Measurements from ENCODE around the gene ZYG11A.
A peak's percentile ranks its signal among the peaks of the same experiment; 100 is the strongest.

ZYG11A gene

DNA sequence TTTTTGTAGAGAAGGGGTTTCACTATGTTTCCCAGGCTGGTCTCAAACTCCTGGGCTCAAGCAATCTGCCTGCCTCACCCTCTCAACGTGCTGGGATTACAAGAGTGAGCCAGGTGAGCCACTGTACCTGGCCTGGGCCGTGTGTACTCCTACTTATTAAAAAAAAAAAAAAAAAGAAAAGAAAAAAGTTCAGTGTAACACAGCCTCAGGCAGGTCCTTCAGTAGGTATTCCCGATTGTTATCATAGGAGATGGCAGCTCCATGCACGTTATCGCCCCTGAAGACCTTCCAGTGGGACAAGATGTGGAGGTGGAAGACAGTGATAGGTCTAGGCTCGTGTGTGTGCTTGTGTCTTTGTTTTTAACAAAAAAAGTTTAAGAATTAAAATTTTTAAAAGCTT lies 75.6 kb downstream of the ZYG11A start:
- DNase-seq: no peak

DNA sequence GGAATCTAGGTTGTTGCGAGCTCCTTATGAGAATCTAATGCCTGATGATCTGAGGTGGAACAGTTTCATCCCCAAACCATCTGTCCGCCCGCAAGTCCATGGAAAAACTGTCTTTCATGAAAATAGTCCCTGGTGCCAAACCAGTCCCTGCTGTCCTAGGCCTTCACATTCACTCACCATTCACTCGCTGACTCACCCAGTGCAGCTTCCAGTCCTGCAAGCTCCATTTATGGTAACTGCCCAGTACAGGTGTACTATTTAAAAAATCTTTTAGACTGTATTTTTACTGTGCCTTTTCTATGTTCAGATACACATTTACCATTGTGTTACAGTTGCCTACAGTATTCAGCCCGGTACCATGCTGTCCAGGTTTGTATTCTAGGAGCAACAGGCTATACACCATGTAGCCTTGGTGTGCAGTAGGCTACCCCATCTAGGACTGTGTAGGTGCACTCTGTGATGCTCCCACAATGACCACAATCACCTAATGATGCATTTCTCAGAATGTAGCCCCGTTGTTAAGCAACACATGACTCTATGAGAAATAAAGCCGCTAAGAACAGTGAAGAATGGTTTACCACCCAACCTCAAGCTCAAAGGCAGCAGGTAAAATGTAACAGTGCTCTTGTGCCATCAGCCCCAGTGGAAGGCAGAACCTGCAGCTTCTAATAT lies 76.6 kb downstream of the ZYG11A start:
- DNase-seq: no peak

DNA sequence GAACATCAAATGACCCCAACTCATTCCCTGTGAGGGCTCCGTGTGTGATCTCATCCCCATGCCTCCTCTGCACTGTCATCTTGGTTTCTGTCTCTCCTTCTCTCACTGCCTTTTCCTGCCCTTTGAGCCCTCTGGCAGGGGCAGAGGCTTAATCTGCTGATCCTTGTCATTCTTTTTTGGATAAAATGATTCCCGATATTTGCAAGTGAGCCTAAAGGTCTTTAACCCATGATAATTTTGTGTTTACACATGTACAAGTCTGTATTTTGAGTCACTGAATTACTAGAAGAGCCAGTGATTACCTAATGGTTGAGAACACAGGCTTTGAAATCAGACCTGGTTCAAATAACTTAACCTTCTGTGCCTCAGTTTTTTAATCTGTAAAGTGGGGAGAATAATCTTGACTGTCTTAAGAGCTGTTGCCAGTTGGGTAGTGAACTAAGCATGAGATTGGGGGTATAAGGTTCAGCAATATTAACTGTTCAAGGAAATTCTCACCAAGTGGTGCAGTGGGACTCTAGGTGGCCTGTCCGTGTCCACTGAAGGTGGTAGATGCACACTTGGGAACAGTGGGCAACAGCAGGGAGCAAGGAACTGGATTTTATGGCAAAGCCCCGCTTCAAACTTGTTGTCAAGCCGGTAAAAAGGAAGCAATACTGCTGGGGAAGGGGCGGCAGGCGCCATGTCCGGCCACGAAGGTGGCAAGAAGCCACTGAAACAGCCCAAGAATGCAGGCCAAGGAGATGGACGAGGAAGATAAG lies 77.3 kb downstream of the ZYG11A start:
- DNase-seq: no peak

DNA sequence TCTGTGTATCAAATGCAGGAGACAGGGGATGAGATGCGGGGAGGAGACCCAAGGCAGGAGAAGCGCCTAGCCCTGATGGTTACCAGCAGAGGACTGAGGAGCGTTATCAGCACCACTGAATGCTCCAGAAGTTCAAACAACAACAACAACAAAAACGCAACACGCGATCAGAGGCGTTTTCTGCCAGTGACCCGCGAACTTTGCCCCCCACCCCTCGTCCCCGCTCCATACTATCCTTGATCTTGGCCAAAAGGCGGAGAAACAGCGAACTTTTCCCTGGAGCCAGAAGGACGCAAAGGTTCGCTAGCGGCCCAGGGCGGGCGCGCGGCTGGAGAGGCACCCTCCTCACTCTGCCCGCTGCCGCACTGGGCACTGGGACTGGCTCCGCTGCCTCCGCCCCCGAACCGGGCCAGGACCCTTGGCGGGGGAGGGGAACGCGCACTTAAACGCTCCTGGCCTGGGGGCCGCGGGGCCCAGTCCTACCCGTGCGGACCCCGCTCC lies 78.3 kb downstream of the ZYG11A start:
- DNase-seq: no peak

DNA sequence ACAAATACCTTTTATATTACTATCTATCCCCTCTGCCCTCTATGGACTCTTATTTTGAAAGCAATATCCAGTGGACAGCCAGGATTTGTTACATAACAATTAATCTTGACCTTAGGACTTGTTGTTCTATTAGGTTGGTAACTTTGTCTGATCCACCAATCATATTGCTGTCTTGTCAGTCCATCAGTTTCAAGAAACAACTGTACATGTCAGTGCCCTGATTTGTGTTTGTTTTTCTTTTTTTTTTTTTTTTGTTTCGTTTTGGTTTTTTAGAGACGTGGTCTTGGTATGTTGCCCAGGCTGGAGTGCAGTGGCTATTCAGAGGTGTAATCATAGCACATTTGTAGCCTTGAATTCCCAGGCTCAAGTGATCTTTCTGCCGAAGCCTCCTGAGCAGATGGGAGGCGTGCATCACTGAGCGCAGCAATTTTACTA lies 83.0 kb downstream of the ZYG11A start:
- no peak for DNase-seq

DNA sequence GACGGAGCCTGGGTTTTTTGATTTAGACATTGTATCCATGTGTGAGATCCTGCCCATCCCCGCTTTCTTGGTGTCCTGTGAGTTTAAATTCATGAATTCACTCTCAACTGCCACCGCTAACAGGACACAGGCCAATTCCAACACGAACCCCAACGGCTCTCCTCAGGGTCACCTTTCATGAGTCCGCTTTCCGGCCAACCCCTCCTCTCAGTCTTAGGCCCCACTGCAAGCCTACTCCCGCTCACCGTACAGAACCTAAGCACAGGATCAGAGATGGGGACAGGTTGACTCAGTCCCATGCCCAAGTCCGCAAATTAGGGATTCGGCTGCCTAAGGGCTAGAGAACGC lies 84.3 kb downstream of the ZYG11A start:
- no peak for DNase-seq

DNA sequence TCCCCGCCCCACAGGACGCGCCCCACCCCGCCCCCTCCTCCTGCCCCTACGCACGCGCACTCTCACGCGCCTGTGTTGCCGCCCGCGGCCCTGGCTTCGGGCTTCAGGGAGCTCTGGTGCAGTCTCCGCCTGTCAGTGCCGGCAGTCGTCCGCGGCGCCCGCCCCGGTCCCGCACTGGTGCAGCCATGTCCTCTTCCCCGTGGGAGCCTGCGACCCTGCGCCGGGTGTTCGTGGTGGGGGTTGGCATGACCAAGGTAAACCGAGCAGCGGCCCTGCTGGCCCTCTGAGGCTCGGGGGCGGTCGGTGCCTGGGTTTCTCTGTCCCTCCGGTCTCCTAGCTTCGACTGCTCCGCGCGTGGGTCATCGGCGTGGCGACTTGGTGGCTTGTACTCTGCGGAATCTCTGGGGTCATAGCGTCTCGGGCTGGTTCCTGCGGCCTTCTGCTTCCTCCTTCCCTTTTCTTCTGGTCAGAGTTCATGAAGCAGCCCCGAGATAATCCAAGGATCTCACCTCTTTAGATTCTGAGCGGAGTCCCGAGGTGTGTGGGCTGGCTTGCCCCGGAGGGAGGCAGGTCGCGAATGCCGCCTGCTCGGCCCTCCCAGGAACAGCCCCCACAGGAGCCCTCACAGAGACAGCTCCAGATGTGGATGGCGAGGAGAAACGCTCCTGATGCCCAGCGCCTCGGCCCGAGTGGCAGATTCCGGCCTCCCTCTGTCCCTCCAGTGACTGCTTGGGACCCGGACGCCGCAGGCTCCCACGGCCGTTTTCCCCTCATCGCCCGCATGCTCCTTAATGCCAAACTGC lies 84.9 kb downstream of the ZYG11A start, which contains the start of gene SCP2:
SCP2 (plus strand) TSS at position 65 of the 803 bp plus-strand sequence; CDS start at position 186, 121 bp downstream.
- peak; percentile 66 to 69 for DNase-seq

DNA sequence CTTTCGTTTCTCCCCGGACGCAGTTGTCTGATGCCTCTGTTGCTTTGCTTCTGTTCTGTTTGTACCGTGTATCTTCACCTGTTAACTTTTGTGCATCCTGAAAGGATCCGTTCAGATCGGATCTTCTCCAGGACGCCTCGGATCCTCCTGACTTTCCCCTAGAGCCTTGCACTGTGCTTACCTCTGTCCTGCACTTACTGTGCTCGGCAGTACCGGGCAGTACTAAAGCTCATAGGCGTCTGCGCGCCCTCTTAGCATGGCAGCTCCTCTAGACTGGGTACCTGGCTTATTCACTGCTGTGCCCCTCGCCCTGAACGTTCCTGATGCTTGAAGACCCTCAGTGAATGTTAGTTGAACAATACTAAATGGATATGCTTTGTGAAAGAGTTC lies 85.5 kb downstream of the ZYG11A start:
- DNase-seq: no peak

DNA sequence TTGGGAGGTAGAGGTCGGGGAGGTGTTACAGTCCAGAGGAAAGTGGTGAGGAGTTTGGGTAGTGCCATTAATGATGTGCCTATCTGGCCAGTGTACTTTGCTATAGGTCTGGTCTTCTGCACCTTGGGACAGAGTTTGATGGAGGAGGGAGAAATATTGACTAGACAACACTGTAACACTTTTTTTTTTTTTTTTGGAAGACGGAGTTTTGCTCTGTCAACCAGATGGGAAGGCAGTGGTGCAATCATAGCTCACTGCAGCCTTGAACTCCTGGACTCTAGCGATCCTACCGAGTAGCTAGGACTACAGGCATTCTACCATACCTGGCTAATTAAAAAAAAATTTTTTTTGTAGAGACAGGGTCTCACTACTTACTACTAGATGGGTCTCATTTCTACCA lies 86.5 kb downstream of the ZYG11A start:
- DNase-seq: no peak

DNA sequence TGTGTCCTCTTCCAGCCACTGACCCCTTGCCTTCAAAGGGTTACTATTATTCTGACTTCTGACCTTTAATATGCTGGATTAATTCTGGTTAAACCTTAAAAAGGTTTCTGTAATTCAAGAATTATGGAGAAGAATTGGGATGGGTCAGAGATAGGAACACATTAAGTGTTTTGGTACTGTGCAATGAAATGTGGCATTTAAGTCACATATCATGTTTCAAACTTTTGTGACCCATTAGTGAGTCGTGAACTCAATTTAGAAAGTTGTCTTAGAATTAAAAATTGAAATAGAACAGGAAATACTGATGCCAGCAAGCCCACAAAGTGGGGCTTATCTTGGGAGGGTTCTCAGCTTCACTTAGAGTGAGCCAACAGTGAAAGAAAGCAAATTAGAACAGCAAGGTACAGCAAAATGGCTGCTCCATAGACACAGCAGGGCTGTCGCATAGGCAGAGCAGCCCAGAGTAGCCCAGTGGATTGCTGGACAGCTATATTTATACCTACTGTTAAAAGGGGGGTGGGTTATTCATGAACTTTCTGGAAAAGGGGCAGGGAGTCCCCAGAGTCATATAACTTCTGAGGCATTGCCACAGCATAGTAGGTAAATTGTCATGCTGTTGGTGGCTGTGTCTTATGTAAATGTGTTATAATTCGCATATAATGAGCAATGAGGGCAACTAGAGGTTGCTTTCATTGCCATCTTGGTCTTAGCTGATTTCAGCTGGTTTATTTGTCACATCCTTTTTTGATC lies 95.0 kb downstream of the ZYG11A start:
- no peak for DNase-seq

DNA sequence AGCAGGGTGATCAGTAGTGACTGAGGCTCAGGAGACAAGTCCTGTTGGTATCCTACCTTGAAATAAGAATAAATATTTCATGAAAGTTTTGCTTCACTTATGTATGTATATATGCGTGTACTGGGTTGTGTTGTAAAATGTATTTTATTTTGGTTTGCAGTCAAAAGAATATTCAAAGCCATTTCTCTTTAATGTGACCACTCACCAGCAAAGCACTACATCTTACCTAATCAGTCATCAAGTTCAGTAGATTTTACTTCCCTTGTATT lies 95.6 kb downstream of the ZYG11A start:
- DNase-seq: no peak

DNA sequence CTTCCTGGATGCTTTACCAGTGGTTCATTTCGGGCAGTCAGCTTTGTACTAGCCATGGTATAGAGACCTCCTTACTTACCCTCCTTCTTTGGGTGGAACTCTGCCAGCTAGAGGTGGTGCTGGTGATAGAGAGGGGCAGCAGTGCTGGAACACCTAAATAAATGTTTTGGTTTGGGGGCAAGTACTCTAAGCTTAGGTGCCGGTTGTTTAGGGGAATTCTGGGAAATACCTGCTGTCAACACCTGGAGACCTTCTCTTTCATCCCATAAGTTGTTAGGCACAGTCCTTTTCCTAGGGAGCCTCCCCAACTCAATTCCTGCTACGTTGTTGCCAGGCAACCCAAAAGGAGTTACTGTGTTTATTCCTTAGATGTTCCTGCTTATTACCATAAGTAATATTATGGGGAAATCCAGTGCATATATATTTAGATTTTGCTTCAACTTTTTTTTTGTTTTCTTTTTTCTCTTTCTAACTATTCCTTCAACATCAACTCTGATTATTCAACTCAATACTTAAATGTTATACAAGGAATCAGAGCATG lies 101.4 kb downstream of the ZYG11A start:
- no peak for DNase-seq

DNA sequence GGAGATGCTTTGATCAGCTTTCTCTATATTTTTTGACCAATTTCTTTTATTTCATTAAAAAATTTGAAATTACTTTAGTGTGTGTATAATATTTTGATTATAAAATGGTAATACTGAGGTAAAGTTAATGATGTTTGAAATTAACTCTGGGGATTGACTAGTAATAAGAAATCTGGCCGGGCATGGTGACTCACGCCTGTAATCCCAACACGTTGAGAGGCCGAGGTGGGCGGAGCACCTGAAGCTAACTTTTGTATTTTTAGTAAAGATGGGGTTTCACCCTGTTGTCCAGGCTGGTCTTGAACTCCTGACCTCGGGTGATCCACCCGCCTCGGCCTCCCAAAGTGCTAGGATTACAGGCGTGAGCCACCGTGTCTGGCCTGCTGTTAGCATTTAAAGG lies 102.0 kb downstream of the ZYG11A start:
- DNase-seq: no peak

Data from inflammatory macrophage (primary cell).